ENCODE data around the gene USP40.

USP40 gene

DNA sequence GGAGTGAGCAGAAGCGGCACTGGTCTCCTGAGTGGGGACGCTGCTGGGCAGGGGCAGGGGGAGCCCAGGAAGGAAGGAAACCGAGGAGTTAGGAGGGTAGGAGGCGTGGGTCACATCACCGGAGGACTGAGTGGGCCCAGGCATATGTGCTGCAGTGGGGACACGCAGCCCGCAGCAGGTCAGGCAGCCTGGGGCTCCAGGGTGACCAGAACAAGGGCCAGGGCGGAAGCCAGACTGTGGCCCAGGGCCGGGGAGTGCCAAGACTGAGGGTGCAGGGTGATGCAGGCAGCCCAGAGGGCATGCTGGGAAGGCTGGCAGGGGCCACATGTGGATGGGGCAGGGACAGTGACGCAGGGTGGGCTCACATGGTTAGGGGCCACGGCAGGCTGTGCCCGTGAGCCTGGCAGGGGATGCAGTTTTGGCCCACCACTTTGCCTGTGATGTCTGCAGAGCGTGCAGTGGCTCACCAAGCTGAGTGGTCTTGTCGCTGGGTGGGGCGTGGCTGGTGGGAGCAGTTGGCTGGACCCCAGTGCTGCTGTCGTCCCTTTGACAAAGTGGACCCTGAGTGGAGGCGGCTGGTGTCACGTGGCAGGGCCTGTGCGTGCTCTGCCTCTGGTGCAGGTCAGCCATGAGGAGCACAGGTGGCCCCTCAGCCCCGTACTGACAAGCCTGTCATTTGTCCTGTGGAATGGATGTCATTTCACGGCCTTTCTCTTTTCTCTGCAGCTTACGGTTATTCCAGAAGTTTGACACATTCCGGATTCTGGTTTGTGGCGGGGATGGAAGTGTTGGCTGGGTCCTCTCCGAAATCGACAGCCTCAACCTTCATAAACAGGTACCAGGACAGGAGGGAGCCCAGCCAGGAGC, 125.2 kb downstream of the USP40 start:
- Histone ChIP-seq H3K4me2 (ENCODE audit: low read depth, low read length, poor library complexity, severe bottlenecking) (no peak overlapping the region), H3K9me3 (ENCODE audit: insufficient read depth, low read length) (no peaks in the 10 kb centered on the region), H2AFZ (ENCODE audit: low read depth, low read length, severe bottlenecking) (no peak overlapping the region), H3K27ac (ENCODE audit: low read depth, low read length) (no peak overlapping the region), H3K27me3 (ENCODE audit: low read length) (no peaks in the 10 kb centered on the region), H4K20me1 (ENCODE audit: low read depth, low read length) (no peaks in the 10 kb centered on the region), H3F3A (ENCODE audit: insufficient read depth) (no peaks in the 10 kb centered on the region), H3K9me2 (replicated peaks; ENCODE audit: insufficient read depth, low read length) (no peaks in the 10 kb centered on the region), H3K79me2 (ENCODE audit: insufficient read depth, low read length) (no peaks in the 10 kb centered on the region), H3K4me3 (ENCODE audit: insufficient read depth, low read length, poor library complexity, severe bottlenecking) (no peak overlapping the region), H3K9ac (ENCODE audit: low read length) (no peak overlapping the region), H3K36me3 (ENCODE audit: low read length) (no peaks in the 10 kb centered on the region)
- TF ChIP-seq, protein P1, sequence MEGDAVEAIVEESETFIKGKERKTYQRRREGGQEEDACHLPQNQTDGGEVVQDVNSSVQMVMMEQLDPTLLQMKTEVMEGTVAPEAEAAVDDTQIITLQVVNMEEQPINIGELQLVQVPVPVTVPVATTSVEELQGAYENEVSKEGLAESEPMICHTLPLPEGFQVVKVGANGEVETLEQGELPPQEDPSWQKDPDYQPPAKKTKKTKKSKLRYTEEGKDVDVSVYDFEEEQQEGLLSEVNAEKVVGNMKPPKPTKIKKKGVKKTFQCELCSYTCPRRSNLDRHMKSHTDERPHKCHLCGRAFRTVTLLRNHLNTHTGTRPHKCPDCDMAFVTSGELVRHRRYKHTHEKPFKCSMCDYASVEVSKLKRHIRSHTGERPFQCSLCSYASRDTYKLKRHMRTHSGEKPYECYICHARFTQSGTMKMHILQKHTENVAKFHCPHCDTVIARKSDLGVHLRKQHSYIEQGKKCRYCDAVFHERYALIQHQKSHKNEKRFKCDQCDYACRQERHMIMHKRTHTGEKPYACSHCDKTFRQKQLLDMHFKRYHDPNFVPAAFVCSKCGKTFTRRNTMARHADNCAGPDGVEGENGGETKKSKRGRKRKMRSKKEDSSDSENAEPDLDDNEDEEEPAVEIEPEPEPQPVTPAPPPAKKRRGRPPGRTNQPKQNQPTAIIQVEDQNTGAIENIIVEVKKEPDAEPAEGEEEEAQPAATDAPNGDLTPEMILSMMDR (IDR thresholded peaks at IDR 0.05; ENCODE audit: insufficient read depth, low read length, poor library complexity, severe bottlenecking), result no peak
- TF ChIP-seq EZH2phosphoT487 (conservative IDR thresholded peaks at IDR 0.05; ENCODE audit: low read length), result no peak

DNA sequence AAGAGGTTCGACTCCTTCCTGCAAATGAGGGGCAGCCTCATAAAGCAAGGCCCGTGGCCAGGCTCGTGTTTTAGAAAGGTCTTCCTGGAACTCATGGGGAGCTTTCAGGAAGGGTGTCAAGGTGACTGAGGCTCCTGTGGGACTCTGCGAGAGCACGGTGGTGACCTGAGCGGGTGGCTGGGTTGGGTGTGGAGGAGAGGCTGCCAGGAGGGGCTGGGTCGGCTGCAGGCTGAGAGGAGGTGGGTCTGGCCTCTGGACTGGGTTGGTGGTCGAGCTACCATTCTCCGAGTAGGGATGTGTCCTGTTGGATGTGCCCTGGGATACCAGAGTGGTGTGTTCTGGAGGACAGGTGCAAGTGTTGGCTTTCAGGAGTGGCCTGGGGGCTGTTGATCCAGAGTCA, 125.9 kb downstream of the USP40 start:
- Histone ChIP-seq H3K79me2 (ENCODE audit: insufficient read depth, low read length) (no peaks in the 10 kb centered on the region), H3F3A (ENCODE audit: insufficient read depth) (no peaks in the 10 kb centered on the region), H4K20me1 (ENCODE audit: low read depth, low read length) (no peaks in the 10 kb centered on the region), H3K9me3 (ENCODE audit: insufficient read depth, low read length) (no peaks in the 10 kb centered on the region), H3K4me2 (ENCODE audit: low read depth, low read length, poor library complexity, severe bottlenecking) (no peak overlapping the region), H3K36me3 (ENCODE audit: low read length) (no peaks in the 10 kb centered on the region), H3K9me2 (replicated peaks; ENCODE audit: insufficient read depth, low read length) (no peaks in the 10 kb centered on the region), H3K27ac (ENCODE audit: low read depth, low read length) (no peak overlapping the region), H2AFZ (ENCODE audit: low read depth, low read length, severe bottlenecking) (no peak overlapping the region), H3K27me3 (ENCODE audit: low read length) (no peaks in the 10 kb centered on the region), H3K9ac (ENCODE audit: low read length) (no peak overlapping the region), H3K4me3 (ENCODE audit: insufficient read depth, low read length, poor library complexity, severe bottlenecking) (no peak overlapping the region)
- TF ChIP-seq EZH2phosphoT487 (conservative IDR thresholded peaks at IDR 0.05; ENCODE audit: low read length), result no peak
- TF ChIP-seq, protein P1 (IDR thresholded peaks at IDR 0.05; ENCODE audit: insufficient read depth, low read length, poor library complexity, severe bottlenecking), result no peak

DNA sequence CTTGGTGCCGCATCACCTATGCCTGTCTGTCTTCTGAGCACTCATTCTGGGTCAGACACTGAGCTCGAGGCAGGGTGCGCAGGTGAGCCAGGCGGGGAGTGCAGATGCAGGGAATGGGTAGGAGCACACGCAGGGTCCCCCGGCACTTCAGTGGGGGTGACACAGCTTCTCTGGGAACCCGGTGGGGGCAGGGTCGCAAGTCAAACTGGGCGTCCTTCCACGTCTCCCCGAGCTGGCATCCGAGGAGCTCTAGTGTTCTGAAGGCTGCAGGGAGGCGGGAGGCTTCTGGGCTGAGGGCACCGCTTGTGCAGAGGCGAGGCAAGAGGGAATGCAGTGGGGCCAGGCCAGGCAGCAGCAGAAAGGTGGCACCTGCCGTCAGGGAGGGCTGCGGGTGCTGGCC, 126.3 kb downstream of the USP40 start:
- no peaks in the 10 kb centered on the region for H3K36me3 ChIP-seq (ENCODE audit: low read length)

More for the DNA sequence above, 126.3 kb downstream of the USP40 start:
- H4K20me1 ChIP-seq (ENCODE audit: low read depth, low read length), result no peaks in the 10 kb centered on the region
- H3K9me2 ChIP-seq (replicated peaks; ENCODE audit: insufficient read depth, low read length), result no peaks in the 10 kb centered on the region
- H3K27me3 ChIP-seq (ENCODE audit: low read length), result no peaks in the 10 kb centered on the region
- H2AFZ ChIP-seq (ENCODE audit: low read depth, low read length, severe bottlenecking), result no peak overlapping the region
- H3K9me3 ChIP-seq (ENCODE audit: insufficient read depth, low read length), result no peaks in the 10 kb centered on the region
- H3K4me3 ChIP-seq (ENCODE audit: insufficient read depth, low read length, poor library complexity, severe bottlenecking), result no peak overlapping the region
- TF ChIP-seq, protein P1 (IDR thresholded peaks at IDR 0.05; ENCODE audit: insufficient read depth, low read length, poor library complexity, severe bottlenecking), result no peak
- no peak for TF ChIP-seq EZH2phosphoT487 (conservative IDR thresholded peaks at IDR 0.05; ENCODE audit: low read length)
- H3K27ac ChIP-seq (ENCODE audit: low read depth, low read length), result no peak overlapping the region
- no peak overlapping the region for H3K9ac ChIP-seq (ENCODE audit: low read length)
- no peak overlapping the region for H3K4me2 ChIP-seq (ENCODE audit: low read depth, low read length, poor library complexity, severe bottlenecking)
- no peaks in the 10 kb centered on the region for H3F3A ChIP-seq (ENCODE audit: insufficient read depth)
- no peaks in the 10 kb centered on the region for H3K79me2 ChIP-seq (ENCODE audit: insufficient read depth, low read length)
